NCI-H1048 (cell line): ENCODE measurements around the gene RUNX3.

Experiments
- DNase-seq: peaks from one replicate; lab custom pipeline; 2025; lab: John Stamatoyannopoulos, UW

RUNX3 gene

GRCh38 chr1:24928689-24929397 lies 1.2 kb downstream of the RUNX3 start:
- no peak for DNase-seq

- no peak for DNase-seq
These were observed 1.9 kb downstream of the RUNX3 start for GRCh38 chr1:24927988-24928688.

GRCh38 chr1:24927473-24927872 lies 2.6 kb downstream of the RUNX3 start:
- DNase-seq = no peak

GRCh38 chr1:24926563-24927249 lies 3.4 kb downstream of the RUNX3 start:
- DNase-seq = no peak

GRCh38 chr1:24925963-24926362 lies 4.1 kb downstream of the RUNX3 start:
- no peak for DNase-seq

- no peak for DNase-seq
These were observed 4.8 kb downstream of the RUNX3 start for GRCh38 chr1:24925082-24925779.

GRCh38 chr1:24923485-24924113 lies 6.5 kb downstream of the RUNX3 start:
- no peak for DNase-seq

GRCh38 chr1:24921938-24922662 lies 8.0 kb downstream of the RUNX3 start:
- no peak for DNase-seq

GRCh38 chr1:24921412-24921811 lies 8.7 kb downstream of the RUNX3 start:
- DNase-seq = no peak

- no peak for DNase-seq
These were observed 9.5 kb downstream of the RUNX3 start for GRCh38 chr1:24920533-24920925.

- no peak for DNase-seq
These were observed 10.1 kb downstream of the RUNX3 start for GRCh38 chr1:24919791-24920532.

- no peak for DNase-seq
These were observed 11.0 kb downstream of the RUNX3 start for GRCh38 chr1:24918995-24919605.

- DNase-seq = no peak
These were observed 11.7 kb downstream of the RUNX3 start for GRCh38 chr1:24918370-24918769.

GRCh38 chr1:24917327-24918074 lies 12.6 kb downstream of the RUNX3 start:
- no peak for DNase-seq

- DNase-seq = no peak
These were observed 14.1 kb downstream of the RUNX3 start for GRCh38 chr1:24915816-24916602.

- DNase-seq = no peak
These were observed 15.6 kb downstream of the RUNX3 start for GRCh38 chr1:24914226-24915069.

GRCh38 chr1:24913616-24914225 lies 16.4 kb downstream of the RUNX3 start:
- DNase-seq = no peak
